HCT116 (cell line): ENCODE measurements around the gene ZNF425. TPM values are rescaled to one million over a fixed set of nuclear protein-coding genes. Genes with fewer than 3 reads are reported as not detected.
A peak's percentile ranks its signal among the peaks of the same experiment; 100 is the strongest.

Source experiments
- ATAC-seq: fragments of 200-7000 bp; cut with Tn5 transposase; 2 replicates; pipeline ENCODE4 v1.9.1; 2020; ENCODE audit warnings: mild to moderate bottlenecking, moderate library complexity
- BruUV-seq: library from RNA; stranded (reverse); fragments of 400-500 nt; replicated peaks from 2 replicates; lab custom pipeline; 2021; lab: Mats Ljungman, UMichigan
- CTCF ChIA-PET: fragments of 300-600 bp; sonication (Branson Sonifier 250); formaldehyde crosslinking; loops from one replicate; lab custom pipeline; 2021; ENCODE audit warnings: antibody characterized with exemption; lab: Charles Lee
- POLR2A ChIA-PET: fragments of 300-600, 350-600 bp; sonication (Branson Sonifier 250); formaldehyde crosslinking; loops from one replicate; lab custom pipeline; 2021; ENCODE audit warnings: antibody characterized with exemption; lab: Charles Lee
- RAD21 ChIA-PET, 2 experiments: fragments of 300-600 bp; sonication (Branson Sonifier 250); formaldehyde crosslinking; loops; one replicate each; lab custom pipeline; 2023; ENCODE audit warnings: low total read pairs in 2 of 2; ENCODE audit not compliant: uncharacterized antibody in 2 of 2, unreplicated experiment in 2 of 2, low non-redundant PET in 1 of 2; lab: Charles Lee
- DNase-seq: peaks from one replicate; pipeline ENCODE4 v3.0.0-alpha.2; 2010; ENCODE audit warnings: low read depth, low spot score
- H2AFZ ChIP-seq: fragments of 200-600 bp; shearing (Covaris generic), sonication (generic); 2 replicates; pipeline ENCODE4 v1.6.1; 2017; ENCODE audit warnings: low read depth, mixed run types, mixed read lengths, antibody characterized with exemption, low read length; ENCODE audit not compliant: poor library complexity, severe bottlenecking
- H3K27ac ChIP-seq: 2 replicates; pipeline ENCODE4 v1.5.1; 2012; ENCODE audit warnings: low read depth, low read length
- H3K27me3 ChIP-seq: fragments of 200-600 bp; sonication (generic); 2 replicates; pipeline ENCODE4 v1.6.1; 2016; ENCODE audit warnings: mixed run types, low read length, mixed read lengths; ENCODE audit not compliant: insufficient read depth
- H3K36me3 ChIP-seq, 2 experiments: fragments of 200-500 bp in 1 of 2; fragments of 200-600 bp in 1 of 2; sonication (Bioruptor generic) in 1 of 2; sonication (generic) in 1 of 2; 2 replicates each; pipeline versions ENCODE4 v1.5.1 to v1.6.1; 2014 to 2016; ENCODE audit warnings: low read length in 2 of 2, inconsistent platforms in 1 of 2, mixed read lengths in 1 of 2, mixed run types in 1 of 2; ENCODE audit not compliant: insufficient read depth in 2 of 2, control insufficient read depth in 1 of 2
- H3K4me1 ChIP-seq, 2 experiments: fragments of 200-600 bp in 1 of 2; sonication (generic) in 1 of 2; 2 replicates each; pipeline versions ENCODE4 v1.5.1 to v1.6.1; 2012 to 2017; ENCODE audit warnings: low read length in 2 of 2, inconsistent platforms in 1 of 2, mild to moderate bottlenecking in 1 of 2, mixed read lengths in 1 of 2, mixed run types in 1 of 2, moderate library complexity in 1 of 2; ENCODE audit not compliant: insufficient read depth in 2 of 2, control insufficient read depth in 1 of 2
- H3K4me2 ChIP-seq: fragments of 200-600 bp; sonication (generic); 2 replicates; pipeline ENCODE4 v1.6.1; 2017; ENCODE audit warnings: mixed run types, low read length, mixed read lengths
- H3K4me3 ChIP-seq, 2 experiments: fragments of 200-600 bp in 1 of 2; sonication (generic) in 1 of 2; replicated peaks in 1 of 2; 2 replicates each; pipeline ENCODE4 v1.5.1; 2011 to 2016; ENCODE audit warnings: low read length in 2 of 2, control low read depth in 1 of 2, low read depth in 1 of 2, mild to moderate bottlenecking in 1 of 2, mixed read lengths in 1 of 2, mixed run types in 1 of 2
- H3K79me2 ChIP-seq: fragments of 200-600 bp; sonication (generic); 2 replicates; pipeline ENCODE4 v1.6.1; 2017; ENCODE audit warnings: mild to moderate bottlenecking, mixed run types, low read length, moderate library complexity, mixed read lengths; ENCODE audit not compliant: insufficient read depth
- H3K9ac ChIP-seq: fragments of 200-600 bp; sonication (generic); 2 replicates; pipeline ENCODE4 v1.6.1; 2016; ENCODE audit warnings: low read length, mixed read lengths
- H3K9me2 ChIP-seq: fragments of 200-600 bp; sonication (generic), shearing (Covaris generic); 2 replicates; pipeline ENCODE4 v1.6.1; 2017; ENCODE audit warnings: mixed run types, mild to moderate bottlenecking, moderate library complexity; ENCODE audit not compliant: insufficient read depth
- H3K9me3 ChIP-seq, 2 experiments: fragments of 200-500 bp in 1 of 2; fragments of 200-600 bp in 1 of 2; sonication (Bioruptor generic) in 1 of 2; sonication (generic) in 1 of 2; 2 replicates each; pipeline ENCODE4 v1.6.1; 2014 to 2017; ENCODE audit warnings: low read length in 2 of 2, mixed read lengths in 2 of 2, inconsistent platforms in 1 of 2, low read depth in 1 of 2, mild to moderate bottlenecking in 1 of 2, mixed run types in 1 of 2, moderate library complexity in 1 of 2; ENCODE audit not compliant: control insufficient read depth in 1 of 2, insufficient read depth in 1 of 2
- H4K20me1 ChIP-seq: fragments of 200-600 bp; sonication (generic), shearing (Covaris generic); 2 replicates; pipeline ENCODE4 v1.6.1; 2017; ENCODE audit warnings: mixed run types, mild to moderate bottlenecking, moderate library complexity; ENCODE audit not compliant: insufficient read depth
- CBX3 ChIP-seq: IDR thresholded peaks from 2 replicates; pipeline ENCODE4 v1.6.1; 2012; ENCODE audit warnings: low read depth
- CEBPB ChIP-seq: IDR thresholded peaks from 2 replicates; pipeline ENCODE4 v1.6.1; 2012; ENCODE audit warnings: low read depth
- ELF1 ChIP-seq: IDR thresholded peaks from 2 replicates; pipeline ENCODE4 v1.6.1; 2012; ENCODE audit warnings: low read depth, borderline replicate concordance
- EZH2 ChIP-seq: fragments of 200-600 bp; sonication (generic); IDR thresholded peaks from 2 replicates; pipeline ENCODE4 v1.6.1; 2017; ENCODE audit warnings: antibody characterized with exemption, mixed run types
- EZH2phosphoT487 ChIP-seq: fragments of 200-600 bp; IDR thresholded peaks from 2 replicates; pipeline ENCODE4 v1.6.1; 2018; ENCODE audit warnings: antibody characterized with exemption, borderline replicate concordance
- FOSL1 ChIP-seq: IDR thresholded peaks from 2 replicates; pipeline ENCODE4 v1.6.1; 2012; ENCODE audit warnings: low read depth
- JUND ChIP-seq: IDR thresholded peaks from 2 replicates; pipeline ENCODE4 v1.6.1; 2012
- POLR2A ChIP-seq: IDR thresholded peaks from 2 replicates; pipeline ENCODE4 v1.7.0; 2011; ENCODE audit warnings: borderline replicate concordance; ENCODE audit not compliant: insufficient read depth, insufficient read length; ENCODE audit errors: extremely low read depth
- POLR2AphosphoS5 ChIP-seq: IDR thresholded peaks from 2 replicates; pipeline ENCODE4 v1.6.1; 2011; ENCODE audit warnings: mild to moderate bottlenecking, low read depth, low read length, moderate library complexity
- RAD21 ChIP-seq: IDR thresholded peaks from 2 replicates; pipeline ENCODE4 v1.6.1; 2012; ENCODE audit warnings: low read depth, mild to moderate bottlenecking
- REST ChIP-seq: IDR thresholded peaks from 2 replicates; pipeline ENCODE4 v1.6.1; 2012; ENCODE audit warnings: low read depth
- SP1 ChIP-seq: IDR thresholded peaks from 2 replicates; pipeline ENCODE4 v1.6.1; 2012; ENCODE audit warnings: low read depth
- SRF ChIP-seq: IDR thresholded peaks from 2 replicates; pipeline ENCODE4 v1.6.1; 2012; ENCODE audit warnings: low read depth
- TCF7L2 ChIP-seq: IDR thresholded peaks from 2 replicates; pipeline ENCODE4 v1.7.0; 2011; ENCODE audit warnings: borderline replicate concordance, inconsistent platforms; ENCODE audit not compliant: insufficient read depth, insufficient read length; ENCODE audit errors: extremely low read depth
- ZBTB33 ChIP-seq: IDR thresholded peaks from 2 replicates; pipeline ENCODE4 v1.6.1; 2011; ENCODE audit warnings: mild to moderate bottlenecking, low read length, moderate library complexity; ENCODE audit not compliant: insufficient replicate concordance; ENCODE audit errors: extremely low read depth
- intact Hi-C: fragments of 100-400 bp; cut with micrococcal nuclease; formaldehyde crosslinking; loops from 2 replicates; pipeline ENCODE4 v1.10.0; 2022
- total RNA-seq: library from RNA; stranded (reverse); gene quantifications from one replicate; pipeline ENCODE4 v1.2.1, GENCODE V29; 2021; ENCODE audit not compliant: unreplicated experiment
- TF ChIP-seq, protein P1 (sequence below): IDR thresholded peaks from 2 replicates; pipeline ENCODE4 v1.6.1; 2012

ZNF425 gene
- total RNA-seq, 1 experiment from 2014 or later = 2.1 TPM

GRCh38 chr7:149140831-149141230 is 14.7 kb upstream of the ZNF425 start:
- H3K27ac ChIP-seq = no peak overlapping the region
- H4K20me1 ChIP-seq = no peaks in the 10 kb centered on the region
- H3K9ac ChIP-seq = no peak overlapping the region
- H3K4me2 ChIP-seq = peak overlapping the region; percentile 56
- no peaks in the 10 kb centered on the region for H3K9me3 ChIP-seq
- H3K36me3 ChIP-seq = no peaks in the 10 kb centered on the region
- no peak for DNase-seq
- ChIA-PET CTCF (no interaction called here), RAD21 (no interaction called here), POLR2A (no interaction called here)
- no peak overlapping the region for H2AFZ ChIP-seq
- H3K27me3 ChIP-seq = no peaks in the 10 kb centered on the region
- ATAC-seq = peak; percentile 62
- H3K79me2 ChIP-seq = no peaks in the 10 kb centered on the region
- H3K9me2 ChIP-seq = no peaks in the 10 kb centered on the region
- TF ChIP-seq SRF (0 out of 2 replicates have a peak, but pooled peaks have one; percentile 23), CEBPB (peak; percentile 55), JUND (0 out of 2 replicates have a peak, but pooled peaks have one; percentile 23), POLR2AphosphoS5 (no peak), CBX3 (0 out of 2 replicates have a peak, but pooled peaks have one; percentile 11), FOSL1 (peak; percentile 55), EZH2phosphoT487 (no peak)
- intact Hi-C loops = no loop called here
- peaks cover 43 to 53% of the 10 kb centered on the region in 2 experiments for H3K4me1 ChIP-seq
- no TSS peak for BruUV-seq
- no peak overlapping the region for H3K4me3 ChIP-seq

GRCh38 chr7:149136118-149136517 is 10.0 kb upstream of the ZNF425 start:
- Histone ChIP-seq H3K27ac (no peak overlapping the region), H3K9me3 (peaks cover 0 to 4% of the 10 kb centered on the region in 2 experiments; a peak in 3 of 4 replicates), H3K4me2 (no peak overlapping the region), H3K79me2 (no peaks in the 10 kb centered on the region), H2AFZ (no peak overlapping the region), H4K20me1 (no peaks in the 10 kb centered on the region), H3K27me3 (no peaks in the 10 kb centered on the region), H3K4me1 (peaks cover 10 to 12% of the 10 kb centered on the region in 2 experiments), H3K36me3 (peaks cover 2 to 9% of the 10 kb centered on the region in 2 experiments; a peak in 2 of 4 replicates), H3K4me3 (no peak overlapping the region), H3K9me2 (no peaks in the 10 kb centered on the region), H3K9ac (no peak overlapping the region)
- DNase-seq = no peak
- ChIA-PET POLR2A (no interaction called here), CTCF (interaction anchor here (0.9 kb wide), 1 partner anchor 11 kb away, joined by 3 read pairs; the partner anchor contains the start of gene ZNF398), RAD21 (no interaction called here)
- intact Hi-C loops = no loop called here
- BruUV-seq = no TSS peak
- ATAC-seq = no peak
- TF ChIP-seq POLR2A (no peak), ELF1 (no peak), CEBPB (no peak), ZBTB33 (no peak), JUND (no peak), RAD21 (no peak), EZH2 (no peak), REST (no peak), POLR2AphosphoS5 (no peak), SP1 (no peak), TCF7L2 (no peak)
- TF ChIP-seq, protein P1, sequence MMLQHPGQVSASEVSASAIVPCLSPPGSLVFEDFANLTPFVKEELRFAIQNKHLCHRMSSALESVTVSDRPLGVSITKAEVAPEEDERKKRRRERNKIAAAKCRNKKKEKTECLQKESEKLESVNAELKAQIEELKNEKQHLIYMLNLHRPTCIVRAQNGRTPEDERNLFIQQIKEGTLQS = no peak
